Colonic mucosa (tissue), 4 donors: ENCODE measurements around the gene LINS1. TPM values are rescaled to one million over a fixed set of nuclear protein-coding genes. Genes with fewer than 3 reads are reported as not detected.

ENCODE experiments used
- DNase-seq: peaks from one replicate; pipeline ENCODE4 v3.0.0-alpha.2; 2020
- H3K27ac ChIP-seq: fragments of 200-600 bp; one replicate; pipeline ENCODE4 v1.8.0; 2021
- H3K27me3 ChIP-seq: fragments of 200-600 bp; one replicate; pipeline ENCODE4 v1.8.0; 2021
- H3K36me3 ChIP-seq: fragments of 200-600 bp; one replicate; pipeline ENCODE4 v1.8.0; 2021
- H3K4me1 ChIP-seq: fragments of 200-600 bp; one replicate; pipeline ENCODE4 v1.8.0; 2021; ENCODE audit warnings: mild to moderate bottlenecking
- H3K4me3 ChIP-seq: fragments of 200-600 bp; one replicate; pipeline ENCODE4 v1.8.0; 2021
- H3K9ac ChIP-seq, 2 donors: one replicate each; pipeline ENCODE4 v1.7.0; 2013; ENCODE audit warnings: control low read depth in 2 of 2, low read depth in 2 of 2, low read length in 2 of 2
- H3K9me3 ChIP-seq: fragments of 200-600 bp; one replicate; pipeline ENCODE4 v1.8.0; 2021
- CTCF ChIP-seq: fragments of 200-600 bp; IDR thresholded peaks from one replicate; pipeline ENCODE4 v1.8.0; 2022; ENCODE audit warnings: antibody characterized with exemption, mild to moderate bottlenecking
- intact Hi-C: fragments of 100-400 bp; cut with DNase I; formaldehyde crosslinking; loops from one replicate; pipeline ENCODE4 v1.14.1; 2022
- total RNA-seq, 2 donors: library from RNA; stranded (reverse); fragmentation: NEBNext Ultra II Directional in 1 of 2; extraction: Animal tissue kit (Norgen Biotek cat#: 25700) in 1 of 2; gene quantifications; one replicate each; pipeline ENCODE4 v1.2.1, GENCODE V29; 2021
- donor health status: healthy.
- donor health status: DM: no; HTN: no; CAD: no.
- donor health status: DM: no; HTN: no; CAD: no.

Gene LINS1
- total RNA-seq, 2 donors from 2014 or later, result 12.6 to 14.4 TPM

GRCh38 chr15:100570735-100571313 lies 31.2 kb downstream of the LINS1 start:
- DNase-seq, result no peak
- intact Hi-C loops, result loop anchor here (10.0 kb wide), 1 partner anchor 636 kb away; no protein-coding TSS in a partner anchor
- H3K36me3 ChIP-seq, result no peaks in the 10 kb centered on the region
- no peak overlapping the region for H3K4me3 ChIP-seq
- no peak overlapping the region for H3K9ac ChIP-seq
- H3K27ac ChIP-seq, result no peak overlapping the region
- H3K27me3 ChIP-seq, result no peaks in the 10 kb centered on the region
- no peak for TF ChIP-seq CTCF
- no peaks in the 10 kb centered on the region for H3K9me3 ChIP-seq
- no peaks in the 10 kb centered on the region for H3K4me1 ChIP-seq

GRCh38 chr15:100570275-100570674 lies 31.7 kb downstream of the LINS1 start:
- intact Hi-C loops, result loop anchor here (10.0 kb wide), 1 partner anchor 635 kb away; no protein-coding TSS in a partner anchor
- Histone ChIP-seq H3K4me1 (no peaks in the 10 kb centered on the region), H3K9me3 (no peaks in the 10 kb centered on the region), H3K36me3 (no peaks in the 10 kb centered on the region), H3K27me3 (no peaks in the 10 kb centered on the region), H3K9ac (no peak overlapping the region), H3K4me3 (no peak overlapping the region), H3K27ac (no peak overlapping the region)
- TF ChIP-seq CTCF, result no peak
- DNase-seq, result no peak

- H3K27me3 ChIP-seq, result no peaks in the 10 kb centered on the region
- H3K36me3 ChIP-seq, result no peaks in the 10 kb centered on the region
- intact Hi-C loops, result loop anchor here (5.0 kb wide), 1 partner anchor 217 kb away; no protein-coding TSS in a partner anchor
- no peak for TF ChIP-seq CTCF
- H3K27ac ChIP-seq, result no peak overlapping the region
- no peak overlapping the region for H3K9ac ChIP-seq
- no peaks in the 10 kb centered on the region for H3K9me3 ChIP-seq
- DNase-seq, result no peak
- no peak overlapping the region for H3K4me3 ChIP-seq
- no peaks in the 10 kb centered on the region for H3K4me1 ChIP-seq
Observed at GRCh38 chr15:100569391-100569790, 32.6 kb downstream of the LINS1 start.

GRCh38 chr15:100566850-100567628 lies 34.9 kb downstream of the LINS1 start:
- TF ChIP-seq CTCF, result no peak
- DNase-seq, result no peak
- intact Hi-C loops, result loop anchor here (5.0 kb wide), 1 partner anchor 215 kb away; no protein-coding TSS in a partner anchor

GRCh38 chr15:100565591-100565990 lies 36.4 kb downstream of the LINS1 start:
- Histone ChIP-seq H3K4me3 (no peak overlapping the region), H3K9ac (no peak overlapping the region), H3K4me1 (no peaks in the 10 kb centered on the region), H3K9me3 (no peaks in the 10 kb centered on the region), H3K36me3 (no peaks in the 10 kb centered on the region), H3K27ac (no peak overlapping the region), H3K27me3 (no peaks in the 10 kb centered on the region)
- no peak for TF ChIP-seq CTCF
- intact Hi-C loops, result loop anchor here (5.0 kb wide), 1 partner anchor 213 kb away; no protein-coding TSS in a partner anchor
- no peak for DNase-seq

More at GRCh38 chr15:100566850-100567628, 34.9 kb downstream of the LINS1 start:
- Histone ChIP-seq H3K36me3 (no peaks in the 10 kb centered on the region), H3K4me3 (no peak overlapping the region), H3K9me3 (no peaks in the 10 kb centered on the region), H3K27ac (no peak overlapping the region), H3K9ac (no peak overlapping the region), H3K4me1 (no peaks in the 10 kb centered on the region), H3K27me3 (no peaks in the 10 kb centered on the region)
